ENCODE measurements around the gene TGFBRAP1. TPM values are rescaled to one million over a fixed set of nuclear protein-coding genes. Genes with fewer than 3 reads are reported as not detected.
A peak's percentile ranks its signal among the peaks of the same experiment; 100 is the strongest.

TGFBRAP1 gene
- total RNA-seq, 8 experiments from 2014 or later: 7.4 to 17.8 (median 11.5) TPM

GRCh38 chr2:105371156-105371555, 41.6 kb upstream of the TGFBRAP1 start:
- ATAC-seq (replicated peaks in 6 of 8): peak in 2 of 8 experiments; percentile 2 to 22
- Histone ChIP-seq H3K4me3 (no peak overlapping the region), H3K27ac (no peak overlapping the region), H3K4me1 (replicated peaks in 1 of 2) (peaks cover 0 to 7% of the 10 kb centered on the region in 2 donors)
- 58 to 100% (median 88%) methylated on average over 1 to 10 of the region's 10 CpGs; no CpG with 5 or more reads in 1 of the 10 experiments for WGBS, 10 experiments
- in situ Hi-C loops (cut with MboI; ENCODE audit: low pct_unique_long_range_greater_than_20kb in 2 of 9, low sequenced_read_pairs in 9 of 9, unreplicated experiment in 9 of 9): loop anchor here in 4 of 9 experiments (10.0 to 25.0 kb wide), 3 partner anchors 141 to 166 kb away; no protein-coding TSS in a partner anchor

- peak; percentile 76 to 99 (median 97) for ATAC-seq (replicated peaks in 6 of 8)
- Histone ChIP-seq H3K27ac (no peak overlapping the region), H3K4me3 (no peak overlapping the region), H3K4me1 (replicated peaks in 1 of 2) (peaks cover 0 to 7% of the 10 kb centered on the region in 2 donors)
- in situ Hi-C loops (cut with MboI; ENCODE audit: low pct_unique_long_range_greater_than_20kb in 2 of 9, low sequenced_read_pairs in 9 of 9, unreplicated experiment in 9 of 9): loop anchor here in 5 of 9 experiments (10.0 to 25.0 kb wide), 4 partner anchors 142 to 167 kb away; no protein-coding TSS in a partner anchor
- 6 to 100% (median 74%) methylated on average over 1 to 20 of the region's 30 CpGs; no CpG with 5 or more reads in 2 of the 10 experiments for WGBS, 10 experiments
Measured at GRCh38 chr2:105369777-105370690, 40.5 kb upstream of the TGFBRAP1 start.

DNA sequence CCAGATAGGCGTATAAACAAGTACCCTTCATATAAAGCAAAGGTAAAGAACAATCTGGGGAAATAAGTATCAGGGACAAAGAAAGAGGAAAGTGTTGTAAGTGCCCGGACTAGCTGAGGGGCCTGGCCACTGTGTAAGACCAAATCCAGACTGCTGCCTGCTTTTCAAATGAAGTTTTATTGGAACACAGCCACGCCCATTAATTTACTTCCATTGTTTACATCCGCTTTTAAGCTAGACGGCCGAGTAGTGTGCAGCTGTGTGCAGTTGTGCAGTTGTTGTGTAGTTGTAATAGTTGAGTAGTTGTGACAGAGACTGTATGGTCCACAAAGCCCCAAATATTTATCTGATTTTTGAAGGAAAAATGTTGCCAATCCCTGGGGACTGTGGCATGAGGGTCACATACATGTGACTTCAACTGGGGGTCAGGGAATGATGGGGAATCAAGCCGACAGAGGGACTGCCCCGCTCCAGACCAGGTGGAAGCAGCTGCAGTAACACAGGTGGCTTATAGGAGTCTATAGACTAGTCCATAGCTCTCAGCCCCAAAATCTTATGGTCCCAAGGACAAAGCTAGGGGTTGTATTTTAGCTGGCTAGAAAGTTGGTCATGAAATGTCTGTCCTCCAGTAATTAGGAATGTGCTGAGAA, 39.3 kb upstream of the TGFBRAP1 start:
- in situ Hi-C loops (cut with MboI; ENCODE audit: low pct_unique_long_range_greater_than_20kb in 2 of 9, low sequenced_read_pairs in 9 of 9, unreplicated experiment in 9 of 9): loop anchor here in 4 of 9 experiments (10.0 to 25.0 kb wide), 3 partner anchors 143 to 168 kb away; no protein-coding TSS in a partner anchor
- ATAC-seq (replicated peaks in 6 of 8): no peak
- Histone ChIP-seq H3K27ac (no peak overlapping the region), H3K4me3 (no peak overlapping the region), H3K4me1 (replicated peaks in 1 of 2) (peaks cover 0 to 7% of the 10 kb centered on the region in 2 donors)
- WGBS, 10 experiments: 56 to 100% (median 87%) methylated on average over 2 to 8 of the region's 8 CpGs; no CpG with 5 or more reads in 2 of the 10 experiments

DNA sequence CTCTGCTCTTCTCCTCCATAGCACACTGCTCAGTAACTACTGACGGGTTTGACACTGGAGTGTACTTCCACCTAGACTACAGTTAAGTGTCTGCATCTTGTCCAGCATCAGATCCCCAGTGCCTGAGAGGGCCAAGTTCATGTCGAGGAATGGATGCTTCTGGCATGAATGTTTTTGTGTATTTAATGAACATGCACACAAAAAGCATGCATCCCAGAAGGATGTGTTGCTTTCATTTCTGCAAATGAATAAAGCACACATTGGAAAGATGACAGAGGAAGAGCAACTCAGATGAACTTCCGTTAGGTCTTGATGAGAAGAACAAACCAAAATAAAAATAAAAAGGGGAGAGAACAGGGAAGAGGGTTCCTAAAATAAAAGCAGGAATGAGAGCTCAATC, 35.7 kb upstream of the TGFBRAP1 start:
- 25 to 100% (median 78%) methylated on average over 1 to 3 of the region's 3 CpGs; no CpG with 5 or more reads in 1 of the 10 experiments for WGBS, 10 experiments
- no peak for ATAC-seq (replicated peaks in 6 of 8)
- H3K4me3 ChIP-seq: no peak overlapping the region
- H3K4me1 ChIP-seq (replicated peaks in 1 of 2): no peaks in the 10 kb centered on the region
- H3K27ac ChIP-seq: no peak overlapping the region
- in situ Hi-C loops (cut with MboI; ENCODE audit: low pct_unique_long_range_greater_than_20kb in 2 of 9, low sequenced_read_pairs in 9 of 9, unreplicated experiment in 9 of 9): loop anchor here in 4 of 9 experiments (10.0 to 25.0 kb wide), 3 partner anchors 147 to 172 kb away; no protein-coding TSS in a partner anchor

GRCh38 chr2:105364436-105365139, 35.1 kb upstream of the TGFBRAP1 start:
- Histone ChIP-seq H3K27ac (no peak overlapping the region), H3K4me1 (replicated peaks in 1 of 2) (no peaks in the 10 kb centered on the region), H3K4me3 (no peak overlapping the region)
- 53 to 100% (median 91%) methylated on average over 3 to 5 of the region's 5 CpGs; no CpG with 5 or more reads in 2 of the 10 experiments for WGBS, 10 experiments
- in situ Hi-C loops (cut with MboI; ENCODE audit: low pct_unique_long_range_greater_than_20kb in 2 of 9, low sequenced_read_pairs in 9 of 9, unreplicated experiment in 9 of 9): loop anchor here in 4 of 9 experiments (10.0 to 25.0 kb wide), 3 partner anchors 148 to 173 kb away; no protein-coding TSS in a partner anchor
- ATAC-seq (replicated peaks in 6 of 8): no peak

DNA sequence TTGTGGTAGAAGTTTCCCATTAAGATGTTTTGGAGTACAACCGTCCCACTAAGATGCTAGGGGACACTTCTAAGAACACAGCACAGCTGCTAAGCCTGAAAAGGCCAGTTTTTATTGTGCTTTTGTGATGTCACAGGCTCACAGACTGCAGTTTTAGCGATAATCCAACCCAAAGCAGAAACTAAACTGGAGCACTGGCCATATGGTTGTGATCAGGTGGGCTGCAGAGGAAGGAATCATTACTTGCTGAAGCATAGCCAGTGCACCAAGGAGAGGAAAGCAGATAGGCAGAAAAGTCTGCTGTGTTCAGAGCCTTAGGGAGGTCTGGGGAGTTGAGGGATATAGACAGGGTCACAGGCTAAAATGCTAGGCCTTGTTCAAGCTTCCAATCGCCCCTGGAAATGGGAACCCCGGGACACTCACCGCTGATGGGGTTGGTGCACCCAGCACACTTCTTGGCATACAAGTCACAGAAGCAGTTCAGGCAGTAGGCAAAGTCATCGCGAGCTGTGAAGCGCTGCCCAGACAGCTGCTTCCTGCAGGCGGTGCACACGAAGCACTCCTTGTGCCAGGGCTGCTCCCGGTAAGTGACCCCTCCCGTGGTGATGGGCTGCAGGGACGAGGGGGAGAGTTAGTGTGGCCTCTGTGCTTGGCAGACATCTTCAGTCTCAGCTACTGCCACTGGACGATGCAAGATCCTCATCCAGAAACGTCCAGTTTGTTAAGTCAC, 33.5 kb upstream of the TGFBRAP1 start:
- 50 to 100% (median 89%) methylated on average over 1 to 4 of the region's 15 CpGs; no CpG with 5 or more reads in 3 of the 10 experiments for WGBS, 10 experiments
- in situ Hi-C loops (cut with MboI; ENCODE audit: low pct_unique_long_range_greater_than_20kb in 2 of 9, low sequenced_read_pairs in 9 of 9, unreplicated experiment in 9 of 9): loop anchor here in 4 of 9 experiments (10.0 to 25.0 kb wide), 3 partner anchors 149 to 174 kb away; no protein-coding TSS in a partner anchor

GRCh38 chr2:105361102-105361889, 31.8 kb upstream of the TGFBRAP1 start:
- no peak overlapping the region for H3K27ac ChIP-seq
- H3K4me3 ChIP-seq: no peak overlapping the region
- no peaks in the 10 kb centered on the region for H3K4me1 ChIP-seq (replicated peaks in 1 of 2)
- WGBS, 10 experiments: 10 to 100% (median 83%) methylated on average over 1 to 11 of the region's 11 CpGs
- peak in 3 of 8 experiments; percentile 69 to 78 (median 72) for ATAC-seq (replicated peaks in 6 of 8)
- in situ Hi-C loops (cut with MboI; ENCODE audit: low pct_unique_long_range_greater_than_20kb in 2 of 9, low sequenced_read_pairs in 9 of 9, unreplicated experiment in 9 of 9): loop anchor here in 4 of 9 experiments (10.0 to 25.0 kb wide), 3 partner anchors 151 to 176 kb away; no protein-coding TSS in a partner anchor

More for the DNA sequence above, 33.5 kb upstream of the TGFBRAP1 start:
- ATAC-seq (replicated peaks in 6 of 8): no peak
- H3K27ac ChIP-seq: no peak overlapping the region
- H3K4me3 ChIP-seq: no peak overlapping the region
- H3K4me1 ChIP-seq (replicated peaks in 1 of 2): no peaks in the 10 kb centered on the region

DNA sequence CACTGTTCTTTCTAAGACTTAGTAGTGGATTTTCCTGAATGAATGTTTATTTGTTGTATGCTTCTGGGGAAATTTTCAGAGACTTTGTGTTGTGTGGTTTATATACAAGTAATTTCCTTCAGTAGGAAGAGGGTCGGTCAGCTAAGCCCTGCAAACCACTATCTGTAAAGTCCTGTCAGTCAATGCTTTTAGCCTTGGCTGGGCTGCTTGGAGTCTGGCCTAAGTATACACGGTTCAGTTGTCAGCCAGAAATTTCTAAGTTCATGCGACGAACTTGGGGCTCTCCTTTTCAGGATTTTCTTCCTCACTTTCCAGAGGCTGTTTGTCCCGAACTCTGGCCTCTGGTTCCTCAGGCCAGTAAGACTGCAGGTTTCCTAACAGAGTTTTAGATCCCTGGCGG, 29.1 kb upstream of the TGFBRAP1 start:
- no peak for ATAC-seq (replicated peaks in 6 of 8)
- H3K4me3 ChIP-seq: no peak overlapping the region
- no peaks in the 10 kb centered on the region for H3K4me1 ChIP-seq (replicated peaks in 1 of 2)
- in situ Hi-C loops (cut with MboI; ENCODE audit: low pct_unique_long_range_greater_than_20kb in 2 of 9, low sequenced_read_pairs in 9 of 9, unreplicated experiment in 9 of 9): loop anchor here in 3 of 9 experiments (25.0 kb wide), 2 partner anchors 154 to 179 kb away; no protein-coding TSS in a partner anchor
- 58 to 97% (median 89%) methylated on average over 2 to 5 of the region's 6 CpGs; no CpG with 5 or more reads in 3 of the 10 experiments for WGBS, 10 experiments
- H3K27ac ChIP-seq: no peak overlapping the region

DNA sequence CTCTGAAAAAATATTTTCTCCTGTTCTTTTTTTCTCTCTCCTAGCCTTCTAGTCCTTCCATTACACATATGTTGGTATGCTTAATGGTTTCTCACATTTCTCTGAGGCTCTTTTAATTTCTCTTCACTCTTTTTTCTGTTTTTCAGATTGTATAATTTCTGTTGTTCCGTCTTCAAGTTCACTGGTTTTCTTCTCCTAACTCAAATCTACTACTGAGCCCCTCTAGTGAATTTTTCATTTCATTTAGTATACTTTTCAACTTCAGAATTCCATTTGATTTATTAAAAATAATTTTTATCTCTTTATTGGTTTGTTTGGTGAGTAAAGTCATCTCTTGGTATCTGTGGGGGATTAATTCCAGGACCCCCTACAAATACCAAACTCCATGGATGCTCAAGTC, 27.6 kb upstream of the TGFBRAP1 start:
- WGBS, 10 experiments: 95 to 100% (median 100%) methylated on average over 1 of the region's 1 CpG; no CpG with 5 or more reads in 1 of the 10 experiments
- H3K4me3 ChIP-seq: no peak overlapping the region
- ATAC-seq (replicated peaks in 6 of 8): no peak
- in situ Hi-C loops (cut with MboI; ENCODE audit: low pct_unique_long_range_greater_than_20kb in 2 of 9, low sequenced_read_pairs in 9 of 9, unreplicated experiment in 9 of 9): loop anchor here in 3 of 9 experiments (25.0 kb wide), 2 partner anchors 155 to 180 kb away; no protein-coding TSS in a partner anchor
- no peak overlapping the region for H3K27ac ChIP-seq
- no peaks in the 10 kb centered on the region for H3K4me1 ChIP-seq (replicated peaks in 1 of 2)

GRCh38 chr2:105344704-105345345, 15.3 kb upstream of the TGFBRAP1 start:
- ATAC-seq (replicated peaks in 6 of 8): peak in 3 of 8 experiments; percentile 51 to 68 (median 59)
- in situ Hi-C loops (cut with MboI; ENCODE audit: low pct_unique_long_range_greater_than_20kb in 2 of 9, low sequenced_read_pairs in 9 of 9, unreplicated experiment in 9 of 9): no loop called here
- Histone ChIP-seq H3K4me1 (replicated peaks in 1 of 2) (no peaks in the 10 kb centered on the region), H3K4me3 (no peak overlapping the region), H3K27ac (no peak overlapping the region)
- WGBS, 10 experiments: 70 to 100% (median 95%) methylated on average over 2 to 4 of the region's 4 CpGs; no CpG with 5 or more reads in 1 of the 10 experiments

Data from motor neuron (in vitro differentiated cells).